Fibroblast of peridontal ligament (primary cell): ENCODE data around the gene BIN1.
A peak's percentile ranks its signal among the peaks of the same experiment; 100 is the strongest.

ENCODE experiments used
- DNase-seq: peaks from one replicate; pipeline ENCODE4 v3.0.0-alpha.2; 2010; ENCODE audit errors: extremely low read depth

Gene BIN1

GRCh38 chr2:127104881-127105655 is 1.9 kb downstream of the BIN1 start:
- no peak for DNase-seq

- no peak for DNase-seq
Measured at GRCh38 chr2:127104166-127104660, 2.7 kb downstream of the BIN1 start.

- no peak for DNase-seq
Measured at GRCh38 chr2:127103243-127104165, 3.5 kb downstream of the BIN1 start.

- no peak for DNase-seq
Measured at GRCh38 chr2:127102521-127103242, 4.3 kb downstream of the BIN1 start.

- no peak for DNase-seq
Measured at GRCh38 chr2:127101756-127102477, 5.0 kb downstream of the BIN1 start.

GRCh38 chr2:127101048-127101611 is 5.8 kb downstream of the BIN1 start:
- no peak for DNase-seq

GRCh38 chr2:127100251-127101047 is 6.5 kb downstream of the BIN1 start:
- no peak for DNase-seq

GRCh38 chr2:127098711-127099110 is 8.2 kb downstream of the BIN1 start:
- DNase-seq, result no peak

- no peak for DNase-seq
Measured at GRCh38 chr2:127097841-127098651, 8.9 kb downstream of the BIN1 start.

- no peak for DNase-seq
Measured at GRCh38 chr2:127097471-127097765, 9.5 kb downstream of the BIN1 start.

- no peak for DNase-seq
Measured at GRCh38 chr2:127096718-127097470, 10.1 kb downstream of the BIN1 start.

- DNase-seq, result no peak
Measured at GRCh38 chr2:127096280-127096679, 10.7 kb downstream of the BIN1 start.

GRCh38 chr2:127095784-127096183 is 11.2 kb downstream of the BIN1 start:
- no peak for DNase-seq

GRCh38 chr2:127095367-127095641 is 11.7 kb downstream of the BIN1 start:
- no peak for DNase-seq

GRCh38 chr2:127094509-127095366 is 12.2 kb downstream of the BIN1 start:
- DNase-seq, result peak; percentile 43

GRCh38 chr2:127093648-127094210 is 13.2 kb downstream of the BIN1 start:
- DNase-seq, result no peak

- no peak for DNase-seq
Measured at GRCh38 chr2:127092901-127093516, 13.9 kb downstream of the BIN1 start.
